Upper lobe of left lung (tissue), 4 donors: ENCODE data around the gene MGST2.

Source experiments
- EP300 ChIP-seq, 4 donors: sonication (generic); formaldehyde crosslinking; IDR thresholded peaks; one replicate each; pipeline ENCODE4 v1.5.1; 2017; ENCODE audit warnings: antibody characterized with exemption in 4 of 4, control low read depth in 2 of 4
- POLR2A ChIP-seq, 4 donors: fragments of 450-650 bp; IDR thresholded peaks; one replicate each; pipeline ENCODE4 v1.5.1; 2016 to 2017; ENCODE audit warnings: antibody characterized with exemption in 4 of 4, mild to moderate bottlenecking in 2 of 4
- POLR2AphosphoS5 ChIP-seq, 2 donors: sonication (generic); formaldehyde crosslinking; IDR thresholded peaks; one replicate each; pipeline ENCODE4 v1.5.1; 2017; ENCODE audit warnings: antibody characterized with exemption in 2 of 2

DNA sequence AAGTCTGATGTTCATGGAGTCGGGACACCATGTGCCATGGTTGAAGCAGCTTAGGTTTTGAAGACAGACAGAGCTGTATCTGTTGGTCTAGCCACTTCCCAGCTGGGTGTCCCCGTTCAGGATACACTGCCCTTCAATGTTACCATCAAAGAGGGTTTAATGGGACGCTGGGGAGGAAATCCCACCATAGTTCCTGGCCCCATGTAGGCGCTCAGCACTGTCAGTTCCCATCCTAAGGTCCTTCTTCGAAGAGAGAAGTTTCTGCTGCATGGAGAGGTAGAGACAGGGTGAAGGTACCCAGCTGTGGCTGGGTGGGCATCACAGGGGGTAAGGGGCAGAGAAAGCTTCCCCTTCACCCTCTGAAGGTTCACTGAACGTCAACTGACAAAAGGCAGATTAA is 3.7 kb downstream of the MGST2 start:
- no peak for TF ChIP-seq POLR2AphosphoS5 (IDR thresholded peaks at IDR 0.05)
- TF ChIP-seq EP300 (IDR thresholded peaks at IDR 0.05), result no peak
- no peak for TF ChIP-seq POLR2A (IDR thresholded peaks at IDR 0.05)
